CD4-positive, alpha-beta T cell (primary cell): ENCODE measurements around the gene KLHL36. TPM values are rescaled to one million over a fixed set of nuclear protein-coding genes. Genes with fewer than 3 reads are reported as not detected.

ENCODE experiments used
- ATAC-seq: fragments of 200-7000 bp; cut with Tn5 transposase; one replicate; pipeline ENCODE4 v1.10.0; 2022; ENCODE audit warnings: mild to moderate bottlenecking; ENCODE audit not compliant: poor library complexity
- CTCF ChIA-PET: fragments of 350-600 bp; sonication (Branson Sonifier 250); formaldehyde crosslinking; loops from one replicate; lab custom pipeline; 2021; ENCODE audit warnings: antibody characterized with exemption, inconsistent platforms; lab: Charles Lee
- POLR2A ChIA-PET: fragments of 350-600 bp; sonication (Branson Sonifier 250); formaldehyde crosslinking; loops from one replicate; lab custom pipeline; 2021; ENCODE audit warnings: antibody characterized with exemption, inconsistent platforms; lab: Charles Lee
- DNase-seq, 14 experiments: peaks; one replicate each; pipeline ENCODE4 v3.0.0-alpha.2; 2013 to 2020; ENCODE audit warnings: mixed read lengths in 2 of 14
- H3K27ac ChIP-seq, 2 donors: one replicate each; pipeline versions ENCODE4 v1.5.1 to v1.7.0; 2013; ENCODE audit warnings: low read length in 2 of 2, low read depth in 1 of 2, mild to moderate bottlenecking in 1 of 2
- H3K27me3 ChIP-seq, 2 experiments: 1 replicate in 1 of 2; 2 replicates in 1 of 2; pipeline versions ENCODE4 v1.6.1 to v1.7.0; 2013; ENCODE audit warnings: low read length in 2 of 2, control low read depth in 1 of 2, mild to moderate bottlenecking in 1 of 2, moderate library complexity in 1 of 2; ENCODE audit not compliant: insufficient read depth in 2 of 2, control insufficient read depth in 1 of 2
- H3K36me3 ChIP-seq: one replicate; pipeline ENCODE4 v1.6.1; 2013; ENCODE audit warnings: low read length, control low read depth; ENCODE audit not compliant: insufficient read depth
- H3K4me1 ChIP-seq: one replicate; pipeline ENCODE4 v1.6.1; 2013; ENCODE audit warnings: low read length, control low read depth; ENCODE audit not compliant: insufficient read depth
- H3K4me3 ChIP-seq: one replicate; pipeline ENCODE4 v1.5.1; 2013; ENCODE audit warnings: mild to moderate bottlenecking, low read length, moderate library complexity
- H3K9me3 ChIP-seq, 2 experiments: 1 replicate in 1 of 2; 2 replicates in 1 of 2; pipeline versions ENCODE4 v1.6.1 to v1.7.0; 2013; ENCODE audit warnings: low read length in 2 of 2, mild to moderate bottlenecking in 2 of 2, control low read depth in 1 of 2, moderate library complexity in 1 of 2; ENCODE audit not compliant: control insufficient read depth in 1 of 2, insufficient read depth in 1 of 2
- H3K27ac Mint-ChIP-seq: one replicate; pipeline ENCODE4 v1.8.0; 2020; ENCODE audit warnings: mixed read lengths
- H3K27me3 Mint-ChIP-seq: one replicate; pipeline ENCODE4 v1.8.0; 2021; ENCODE audit warnings: mixed read lengths
- H3K36me3 Mint-ChIP-seq: one replicate; pipeline ENCODE4 v1.8.0; 2021; ENCODE audit warnings: low read depth, mixed read lengths
- H3K4me1 Mint-ChIP-seq: one replicate; pipeline ENCODE4 v1.8.0; 2021; ENCODE audit warnings: low read depth, mixed read lengths
- H3K4me3 Mint-ChIP-seq: one replicate; pipeline ENCODE4 v1.8.0; 2020; ENCODE audit warnings: mild to moderate bottlenecking, mixed read lengths
- H3K9me3 Mint-ChIP-seq: one replicate; pipeline ENCODE4 v1.8.0; 2020; ENCODE audit warnings: mixed read lengths
- intact Hi-C, 2 experiments: fragments of 100-400 bp; cut with DNase I in 1 of 2; cut with micrococcal nuclease in 1 of 2; formaldehyde crosslinking; loops; one replicate each; pipeline versions ENCODE4 v1.15.1 to v1.9.0; 2023 to 2025; cut with DNase I, micrococcal nuclease
- total RNA-seq, 174 experiments: library from RNA in 2 of 174; stranded (reverse) in 2 of 174; gene quantifications; one replicate each; pipeline ENCODE4 v1.2.3 and lab custom pipeline; 2021 to 2026
- TF ChIP-seq, protein P1 (sequence below): fragments of 200-600 bp; IDR thresholded peaks from one replicate; pipeline ENCODE4 v1.8.0; 2022; ENCODE audit warnings: antibody characterized with exemption, mild to moderate bottlenecking

KLHL36 gene
- total RNA-seq, 2 experiments from 2014 or later = 76.6 to 78.6 TPM

DNA sequence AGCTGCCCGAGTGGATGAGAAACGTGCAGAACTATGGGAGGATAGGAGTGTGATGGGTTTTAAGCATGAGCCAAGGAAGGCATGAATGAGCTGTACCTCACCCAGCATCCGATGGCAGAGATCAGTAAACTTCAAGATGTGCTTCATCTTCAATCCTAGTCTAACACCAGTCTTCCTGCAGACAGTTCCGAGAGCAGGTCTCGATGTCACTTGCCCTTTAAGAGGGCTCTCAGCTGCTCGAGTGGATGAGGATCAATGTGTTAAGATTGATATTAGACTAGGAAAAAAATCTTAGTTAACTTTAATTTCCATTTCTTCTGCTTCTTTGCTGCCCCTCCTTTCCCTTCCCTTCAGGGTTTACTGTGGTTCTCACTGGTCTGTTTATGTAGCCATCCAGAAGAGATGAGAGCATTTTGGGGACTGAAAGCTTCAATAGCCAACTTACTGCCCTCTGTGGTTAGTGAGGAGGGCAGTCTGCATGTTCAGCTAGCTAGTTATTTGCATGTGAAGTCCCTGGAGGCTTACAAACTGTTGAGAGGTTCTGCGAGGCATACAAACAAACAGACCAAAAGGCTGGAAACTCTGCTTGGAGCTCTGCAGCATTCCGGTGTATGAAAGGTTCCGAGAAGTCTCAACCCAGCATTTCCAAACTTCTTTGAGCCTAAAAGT, 15.3 kb downstream of the KLHL36 start:
- Histone ChIP-seq H3K27me3 (no peaks in the 10 kb centered on the region), H3K36me3 (peaks cover 84% of the 10 kb centered on the region), H3K9me3 (no peaks in the 10 kb centered on the region), H3K4me1 (peaks cover 11% of the 10 kb centered on the region), H3K27ac (no peak overlapping the region), H3K4me3 (no peak overlapping the region)
- Mint-ChIP-seq H3K27ac (no peak overlapping the region), H3K27me3 (no peaks in the 10 kb centered on the region), H3K36me3 (peaks cover 91% of the 10 kb centered on the region), H3K4me3 (no peak overlapping the region), H3K4me1 (peaks cover 8% of the 10 kb centered on the region), H3K9me3 (no peaks in the 10 kb centered on the region)
- intact Hi-C loops = no loop called here
- CTCF ChIA-PET = interaction anchor here (1.7 to 1.8 kb wide), 2 partner anchors 9 to 62 kb away, joined by 4 read pairs; no protein-coding TSS in a partner anchor
- POLR2A ChIA-PET = interaction anchor here (1.1 to 3.4 kb wide), 2 partner anchors 15 to 41 kb away, joined by 3 to 11 read pairs; partner anchors contain the start of gene KLHL36
- ATAC-seq (no peak), DNase-seq (no peak)
- TF ChIP-seq, protein P1, sequence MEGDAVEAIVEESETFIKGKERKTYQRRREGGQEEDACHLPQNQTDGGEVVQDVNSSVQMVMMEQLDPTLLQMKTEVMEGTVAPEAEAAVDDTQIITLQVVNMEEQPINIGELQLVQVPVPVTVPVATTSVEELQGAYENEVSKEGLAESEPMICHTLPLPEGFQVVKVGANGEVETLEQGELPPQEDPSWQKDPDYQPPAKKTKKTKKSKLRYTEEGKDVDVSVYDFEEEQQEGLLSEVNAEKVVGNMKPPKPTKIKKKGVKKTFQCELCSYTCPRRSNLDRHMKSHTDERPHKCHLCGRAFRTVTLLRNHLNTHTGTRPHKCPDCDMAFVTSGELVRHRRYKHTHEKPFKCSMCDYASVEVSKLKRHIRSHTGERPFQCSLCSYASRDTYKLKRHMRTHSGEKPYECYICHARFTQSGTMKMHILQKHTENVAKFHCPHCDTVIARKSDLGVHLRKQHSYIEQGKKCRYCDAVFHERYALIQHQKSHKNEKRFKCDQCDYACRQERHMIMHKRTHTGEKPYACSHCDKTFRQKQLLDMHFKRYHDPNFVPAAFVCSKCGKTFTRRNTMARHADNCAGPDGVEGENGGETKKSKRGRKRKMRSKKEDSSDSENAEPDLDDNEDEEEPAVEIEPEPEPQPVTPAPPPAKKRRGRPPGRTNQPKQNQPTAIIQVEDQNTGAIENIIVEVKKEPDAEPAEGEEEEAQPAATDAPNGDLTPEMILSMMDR = no peak

DNA sequence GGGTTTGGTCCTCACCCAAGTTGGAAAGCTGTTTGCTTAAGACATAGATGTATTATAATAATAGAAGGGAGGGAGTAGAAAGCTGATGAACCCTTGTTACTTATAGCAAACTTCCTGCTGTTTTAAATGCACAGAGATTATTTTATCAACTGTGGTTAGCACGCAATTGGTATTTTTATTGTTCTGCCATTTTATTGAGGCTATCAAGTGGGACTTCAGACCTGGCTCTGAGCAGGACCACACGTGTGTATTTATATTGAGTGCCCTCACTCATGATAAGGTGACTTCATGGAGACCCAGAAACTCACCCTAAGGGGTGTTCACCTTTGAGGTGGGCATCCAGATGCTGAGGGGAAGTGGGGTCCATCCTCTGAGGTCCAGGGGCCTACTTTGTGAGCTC, 17.0 kb downstream of the KLHL36 start:
- Mint-ChIP-seq H3K27me3 (no peaks in the 10 kb centered on the region), H3K4me3 (no peak overlapping the region), H3K4me1 (peaks cover 5% of the 10 kb centered on the region), H3K27ac (no peak overlapping the region), H3K36me3 (peaks cover 77% of the 10 kb centered on the region), H3K9me3 (no peaks in the 10 kb centered on the region)
- no peak for DNase-seq
- peaks cover 9% of the 10 kb centered on the region for H3K4me1 ChIP-seq
- no peaks in the 10 kb centered on the region for H3K27me3 ChIP-seq
- H3K9me3 ChIP-seq = no peaks in the 10 kb centered on the region
- ChIA-PET POLR2A (interaction anchor here (0.7 to 3.4 kb wide), 2 partner anchors 16 to 70 kb away, joined by 3 to 11 read pairs; partner anchors contain the start of gene KLHL36), CTCF (interaction anchor here (0.7 to 1.1 kb wide), 2 partner anchors 61 to 88 kb away, joined by 3 to 4 read pairs; no protein-coding TSS in a partner anchor)
- peaks cover 68% of the 10 kb centered on the region for H3K36me3 ChIP-seq
- no peak for ATAC-seq
- intact Hi-C loops = no loop called here
- TF ChIP-seq, protein P1 = no peak
- H3K27ac ChIP-seq = no peak overlapping the region
- H3K4me3 ChIP-seq = no peak overlapping the region

DNA sequence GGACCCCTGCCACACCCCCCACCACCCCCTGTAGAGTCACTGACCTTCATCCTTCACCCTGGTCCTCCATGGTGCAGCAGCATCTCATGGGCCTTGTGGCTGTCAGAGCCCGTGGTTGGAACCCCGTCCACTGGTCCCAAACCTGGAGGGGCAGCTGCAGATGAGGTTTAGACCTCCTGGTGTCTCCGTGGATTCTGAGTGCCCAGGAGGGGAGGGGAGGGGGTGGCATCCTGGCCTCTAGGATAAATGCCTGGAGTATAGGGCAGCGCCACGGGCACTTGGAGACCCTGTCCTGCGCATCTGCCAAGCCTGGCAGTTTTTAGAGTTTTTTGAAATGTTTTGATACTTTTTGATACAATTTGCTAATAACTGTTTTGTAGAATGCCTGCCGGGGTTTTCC, 17.5 kb downstream of the KLHL36 start:
- Mint-ChIP-seq H3K4me3 (no peak overlapping the region), H3K4me1 (peaks cover 5% of the 10 kb centered on the region), H3K27me3 (no peaks in the 10 kb centered on the region), H3K36me3 (peaks cover 72% of the 10 kb centered on the region), H3K27ac (no peak overlapping the region), H3K9me3 (no peaks in the 10 kb centered on the region)
- POLR2A ChIA-PET = no interaction called here
- Histone ChIP-seq H3K36me3 (peaks cover 63% of the 10 kb centered on the region), H3K27me3 (no peaks in the 10 kb centered on the region), H3K9me3 (no peaks in the 10 kb centered on the region), H3K27ac (no peak overlapping the region), H3K4me3 (no peak overlapping the region), H3K4me1 (peaks cover 6% of the 10 kb centered on the region)
- DNase-seq (no peak), ATAC-seq (no peak)
- TF ChIP-seq, protein P1 = no peak
- CTCF ChIA-PET = interaction anchor here (0.7 kb wide), 1 partner anchor 87 kb away, joined by 3 read pairs; no protein-coding TSS in a partner anchor
- intact Hi-C loops = no loop called here
